NT2/D1 (cell line): ENCODE measurements around the gene DNAJB13.

Experiments used
- SUZ12 ChIP-seq: IDR thresholded peaks from 2 replicates; pipeline ENCODE4 v1.6.1; 2011; ENCODE audit not compliant: insufficient read length, insufficient read depth; ENCODE audit errors: extremely low read depth
- YY1 ChIP-seq: IDR thresholded peaks from 2 replicates; pipeline ENCODE4 v1.6.1; 2011; ENCODE audit not compliant: insufficient read length, insufficient read depth
- ZNF274 ChIP-seq: IDR thresholded peaks from 2 replicates; pipeline ENCODE4 v1.6.1; 2011; ENCODE audit warnings: mild to moderate bottlenecking, low read depth, low read length

GRCh38 chr11:74013141-74013540 is 62.3 kb downstream of the DNAJB13 start:
- TF ChIP-seq ZNF274 (no peak), YY1 (no peak), SUZ12 (no peak)
